Thyroid gland (tissue), 4 donors: Measurements from ENCODE around the gene CGB3.

Experiments
- CTCF ChIP-seq, 6 experiments: fragments of 200-600 bp in 3 of 6; fragments of 450-650 bp in 3 of 6; sonication (generic) in 3 of 6; IDR thresholded peaks; one replicate each; pipeline ENCODE4 v1.5.1; 2016 to 2019; ENCODE audit warnings: antibody characterized with exemption in 6 of 6, mild to moderate bottlenecking in 2 of 6, inconsistent platforms in 1 of 6, moderate library complexity in 1 of 6
- POLR2A ChIP-seq, 2 donors: fragments of 450-650 bp; IDR thresholded peaks; one replicate each; pipeline ENCODE4 v1.6.1; 2017; ENCODE audit warnings: antibody characterized with exemption in 2 of 2, mild to moderate bottlenecking in 2 of 2, moderate library complexity in 1 of 2

- TF ChIP-seq POLR2A (IDR thresholded peaks at IDR 0.05), result no peak
- no peak for TF ChIP-seq CTCF (IDR thresholded peaks at IDR 0.05)
Observed at GRCh38 chr19:49064029-49064629, 40.0 kb upstream of the CGB3 start.
